H9 (cell line): ENCODE data around the gene PLA2G4C. TPM values are rescaled to one million over a fixed set of nuclear protein-coding genes. Genes with fewer than 3 reads are reported as not detected.

Source experiments
- DNase-seq: peaks from one replicate; pipeline ENCODE4 v3.0.0-alpha.2; 2017
- H2AFZ ChIP-seq: one replicate; pipeline ENCODE4 v1.6.1; 2013; ENCODE audit warnings: mild to moderate bottlenecking, low read length, control low read depth, moderate library complexity
- H2AK5ac ChIP-seq: 2 replicates; pipeline ENCODE4 v1.6.1; 2013; ENCODE audit warnings: low read length, control low read depth, mixed read lengths; ENCODE audit not compliant: insufficient read length
- H2BK120ac ChIP-seq: one replicate; pipeline ENCODE4 v1.6.1; 2013; ENCODE audit warnings: low read depth, mild to moderate bottlenecking, low read length, control low read depth, inconsistent platforms; ENCODE audit not compliant: poor library complexity, severe bottlenecking
- H2BK12ac ChIP-seq: 2 replicates; pipeline ENCODE4 v1.6.1; 2013; ENCODE audit warnings: low read length, control low read depth, mixed read lengths, low read depth; ENCODE audit not compliant: insufficient read length
- H2BK15ac ChIP-seq: 2 replicates; pipeline ENCODE4 v1.6.1; 2013; ENCODE audit warnings: low read depth, low read length, control low read depth
- H2BK20ac ChIP-seq: one replicate; pipeline ENCODE4 v1.6.1; 2013; ENCODE audit warnings: low read depth, mild to moderate bottlenecking, low read length, control low read depth, inconsistent platforms; ENCODE audit not compliant: poor library complexity, severe bottlenecking
- H2BK5ac ChIP-seq: 2 replicates; pipeline ENCODE4 v1.6.1; 2013; ENCODE audit warnings: low read length, control low read depth, mixed read lengths; ENCODE audit not compliant: insufficient read length
- H3K14ac ChIP-seq: 2 replicates; pipeline ENCODE4 v1.6.1; 2013; ENCODE audit warnings: low read length, control low read depth; ENCODE audit not compliant: insufficient read depth
- H3K18ac ChIP-seq: 2 replicates; pipeline ENCODE4 v1.6.1; 2013; ENCODE audit warnings: low read depth, mild to moderate bottlenecking, mixed read lengths, low read length, control low read depth; ENCODE audit not compliant: insufficient read length
- H3K23ac ChIP-seq: 2 replicates; pipeline ENCODE4 v1.6.1; 2013; ENCODE audit warnings: low read length, control low read depth, mixed read lengths, low read depth; ENCODE audit not compliant: insufficient read length
- H3K23me2 ChIP-seq: 2 replicates; pipeline ENCODE4 v1.6.1; 2013; ENCODE audit warnings: low read depth, mild to moderate bottlenecking, mixed read lengths, low read length, control low read depth; ENCODE audit not compliant: insufficient read length, poor library complexity, severe bottlenecking
- H3K27ac ChIP-seq: 2 replicates; pipeline ENCODE4 v1.5.1; 2013; ENCODE audit warnings: low read length, control low read depth, mixed read lengths, low read depth; ENCODE audit not compliant: insufficient read length
- H3K27me3 ChIP-seq: 2 replicates; pipeline ENCODE4 v1.6.1; 2013; ENCODE audit warnings: low read length, control low read depth, inconsistent platforms; ENCODE audit not compliant: insufficient read depth
- H3K4ac ChIP-seq: 2 replicates; pipeline ENCODE4 v1.6.1; 2013; ENCODE audit warnings: low read depth, mild to moderate bottlenecking, control low read depth, inconsistent platforms, low read length, moderate library complexity
- H3K4me1 ChIP-seq: 2 replicates; pipeline ENCODE4 v1.6.1; 2013; ENCODE audit warnings: low read length, control low read depth, inconsistent platforms; ENCODE audit not compliant: insufficient read depth
- H3K4me2 ChIP-seq: 2 replicates; pipeline ENCODE4 v1.6.1; 2013; ENCODE audit warnings: low read length, control low read depth, mixed read lengths; ENCODE audit not compliant: insufficient read length, insufficient read depth
- H3K56ac ChIP-seq: 2 replicates; pipeline ENCODE4 v1.6.1; 2013; ENCODE audit warnings: low read depth, mild to moderate bottlenecking, mixed read lengths, low read length, control low read depth; ENCODE audit not compliant: insufficient read length
- H3K79me1 ChIP-seq: 2 replicates; pipeline ENCODE4 v1.6.1; 2013; ENCODE audit warnings: low read depth, mild to moderate bottlenecking, moderate library complexity, low read length, control low read depth, inconsistent platforms; ENCODE audit not compliant: insufficient read depth, poor library complexity, severe bottlenecking
- H3K79me2 ChIP-seq: 2 replicates; pipeline ENCODE4 v1.6.1; 2013; ENCODE audit warnings: low read length, control low read depth, inconsistent platforms; ENCODE audit not compliant: insufficient read depth
- H3K9ac ChIP-seq: 2 replicates; pipeline ENCODE4 v1.6.1; 2013; ENCODE audit warnings: low read length, control low read depth, mixed read lengths; ENCODE audit not compliant: insufficient read length; ENCODE audit errors: extremely low read depth
- H3K9me3 ChIP-seq: one replicate; pipeline ENCODE4 v1.6.1; 2013; ENCODE audit warnings: low read depth, low read length, inconsistent platforms; ENCODE audit not compliant: control insufficient read depth
- H3T11ph ChIP-seq: one replicate; pipeline ENCODE4 v1.6.1; 2013; ENCODE audit warnings: mild to moderate bottlenecking, low read length, control low read depth, inconsistent platforms
- H4K20me1 ChIP-seq: one replicate; pipeline ENCODE4 v1.6.1; 2013; ENCODE audit not compliant: control insufficient read depth, insufficient read length, insufficient read depth
- H4K5ac ChIP-seq: 2 replicates; pipeline ENCODE4 v1.6.1; 2013; ENCODE audit warnings: low read depth, mild to moderate bottlenecking, mixed read lengths, low read length, control low read depth; ENCODE audit not compliant: insufficient read length
- H4K8ac ChIP-seq: replicated peaks from 2 replicates; pipeline ENCODE4 v1.6.1; 2013; ENCODE audit warnings: low read length, control low read depth, mixed read lengths, low read depth; ENCODE audit not compliant: insufficient read length
- H4K91ac ChIP-seq: 2 replicates; pipeline ENCODE4 v1.6.1; 2013; ENCODE audit warnings: low read depth, mild to moderate bottlenecking, moderate library complexity, mixed read lengths, low read length, control low read depth; ENCODE audit not compliant: insufficient read length
- H3K27ac Mint-ChIP-seq, 3 experiments: 2 replicates in 2 of 3; 3 replicates in 1 of 3; pipeline ENCODE4 v1.8.0; 2020 to 2021; ENCODE audit warnings: mixed read lengths in 3 of 3, mild to moderate bottlenecking in 1 of 3, moderate library complexity in 1 of 3
- H3K27me3 Mint-ChIP-seq: 2 replicates; pipeline ENCODE4 v1.8.0; 2021; ENCODE audit warnings: low read depth, mild to moderate bottlenecking, moderate library complexity, mixed read lengths
- H3K36me3 Mint-ChIP-seq, 3 experiments: 2 replicates in 2 of 3; 3 replicates in 1 of 3; pipeline ENCODE4 v1.8.0; 2020 to 2021; ENCODE audit warnings: low read depth in 3 of 3, mixed read lengths in 3 of 3; ENCODE audit not compliant: insufficient read depth in 1 of 3
- H3K4me1 Mint-ChIP-seq, 2 experiments: 2 replicates each; pipeline ENCODE4 v1.8.0; 2020; ENCODE audit warnings: mixed read lengths in 2 of 2
- H3K4me3 Mint-ChIP-seq, 2 experiments: 2 replicates in 1 of 2; 3 replicates in 1 of 2; pipeline ENCODE4 v1.8.0; 2020 to 2021; ENCODE audit warnings: mild to moderate bottlenecking in 2 of 2, mixed read lengths in 2 of 2, moderate library complexity in 1 of 2
- H3K9me3 Mint-ChIP-seq, 2 experiments: 2 replicates in 1 of 2; 3 replicates in 1 of 2; pipeline ENCODE4 v1.8.0; 2020; ENCODE audit warnings: mild to moderate bottlenecking in 2 of 2, mixed read lengths in 2 of 2, moderate library complexity in 1 of 2
- WGBS: extraction: QIAGEN DNeasy Blood & Tissue Kit; methylation state at CpG from one replicate; pipeline ENCODE4 v1.1.7; 2013; ENCODE audit warnings: missing lambda C conversion rate, low lambda C conversion rate, mixed read lengths; ENCODE audit not compliant: insufficient read length; ENCODE audit errors: extremely low coverage; 5-methylcytosine and 5-hydroxymethylcytosine counted together
- total RNA-seq: library from RNA; stranded (reverse); gene quantifications from 2 replicates; pipeline ENCODE4 v1.2.1, GENCODE V29; 2021
- TF ChIP-seq, protein P1 (sequence below): fragments of 200-600 bp; sonication (generic); conservative IDR thresholded peaks from 3 replicates; pipeline ENCODE4 v1.8.0; 2021; ENCODE audit warnings: antibody characterized with exemption, mild to moderate bottlenecking

Gene PLA2G4C
- total RNA-seq, 1 experiment from 2014 or later: 7.0 TPM

- Histone ChIP-seq H3K79me2 (0 out of 2 replicates have a peak, but pooled peaks cover 2% of the 10 kb centered on the region), H3K27ac (no peak overlapping the region), H2BK12ac (no peak overlapping the region), H4K5ac (no peak overlapping the region), H2AK5ac (no peak overlapping the region), H3T11ph (no peak overlapping the region), H3K56ac (no peak overlapping the region), H3K4me1 (no peaks in the 10 kb centered on the region), H2BK5ac (no peak overlapping the region), H2BK120ac (no peak overlapping the region), H3K14ac (no peak overlapping the region), H4K20me1 (no peaks in the 10 kb centered on the region), H2AFZ (no peak overlapping the region), H4K91ac (no peak overlapping the region), H4K8ac (no peak overlapping the region), H3K23me2 (no peaks in the 10 kb centered on the region), H3K9me3 (no peaks in the 10 kb centered on the region), H3K9ac (no peak overlapping the region), H3K79me1 (no peaks in the 10 kb centered on the region), H3K23ac (no peak overlapping the region), H3K4me2 (no peak overlapping the region), H3K4ac (no peak overlapping the region), H2BK20ac (no peak overlapping the region), H2BK15ac (no peak overlapping the region), H3K18ac (no peak overlapping the region), H3K27me3 (no peaks in the 10 kb centered on the region)
- no peak for DNase-seq
- H3K9me3 Mint-ChIP-seq: peaks cover 0 to 3% of the 10 kb centered on the region in 2 experiments; a peak in 1 of 5 replicates
- H3K27ac Mint-ChIP-seq: no peak overlapping the region
- H3K4me1 Mint-ChIP-seq: peaks cover 4 to 5% of the 10 kb centered on the region in 2 experiments; a peak in 2 of 4 replicates
- peaks cover 0 to 4% (median 2%) of the 10 kb centered on the region in 3 experiments; a peak in 3 of 7 replicates for H3K36me3 Mint-ChIP-seq
- H3K27me3 Mint-ChIP-seq: no peaks in the 10 kb centered on the region; the same call in 1 of the 2 replicates
- no peak overlapping the region for H3K4me3 Mint-ChIP-seq
- WGBS: no CpG with 5 or more reads among the region's 11 CpGs
- TF ChIP-seq, protein P1, sequence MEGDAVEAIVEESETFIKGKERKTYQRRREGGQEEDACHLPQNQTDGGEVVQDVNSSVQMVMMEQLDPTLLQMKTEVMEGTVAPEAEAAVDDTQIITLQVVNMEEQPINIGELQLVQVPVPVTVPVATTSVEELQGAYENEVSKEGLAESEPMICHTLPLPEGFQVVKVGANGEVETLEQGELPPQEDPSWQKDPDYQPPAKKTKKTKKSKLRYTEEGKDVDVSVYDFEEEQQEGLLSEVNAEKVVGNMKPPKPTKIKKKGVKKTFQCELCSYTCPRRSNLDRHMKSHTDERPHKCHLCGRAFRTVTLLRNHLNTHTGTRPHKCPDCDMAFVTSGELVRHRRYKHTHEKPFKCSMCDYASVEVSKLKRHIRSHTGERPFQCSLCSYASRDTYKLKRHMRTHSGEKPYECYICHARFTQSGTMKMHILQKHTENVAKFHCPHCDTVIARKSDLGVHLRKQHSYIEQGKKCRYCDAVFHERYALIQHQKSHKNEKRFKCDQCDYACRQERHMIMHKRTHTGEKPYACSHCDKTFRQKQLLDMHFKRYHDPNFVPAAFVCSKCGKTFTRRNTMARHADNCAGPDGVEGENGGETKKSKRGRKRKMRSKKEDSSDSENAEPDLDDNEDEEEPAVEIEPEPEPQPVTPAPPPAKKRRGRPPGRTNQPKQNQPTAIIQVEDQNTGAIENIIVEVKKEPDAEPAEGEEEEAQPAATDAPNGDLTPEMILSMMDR: no peak
Measured at GRCh38 chr19:48010932-48011758, 99.5 kb downstream of the PLA2G4C start.
